ENCODE measurements around the gene MAP3K4. TPM values are rescaled to one million over a fixed set of nuclear protein-coding genes. Genes with fewer than 3 reads are reported as not detected.

Gene MAP3K4
- polyA plus RNA-seq, 4 donors = 12.4 to 29.5 (median 18.2) TPM

DNA sequence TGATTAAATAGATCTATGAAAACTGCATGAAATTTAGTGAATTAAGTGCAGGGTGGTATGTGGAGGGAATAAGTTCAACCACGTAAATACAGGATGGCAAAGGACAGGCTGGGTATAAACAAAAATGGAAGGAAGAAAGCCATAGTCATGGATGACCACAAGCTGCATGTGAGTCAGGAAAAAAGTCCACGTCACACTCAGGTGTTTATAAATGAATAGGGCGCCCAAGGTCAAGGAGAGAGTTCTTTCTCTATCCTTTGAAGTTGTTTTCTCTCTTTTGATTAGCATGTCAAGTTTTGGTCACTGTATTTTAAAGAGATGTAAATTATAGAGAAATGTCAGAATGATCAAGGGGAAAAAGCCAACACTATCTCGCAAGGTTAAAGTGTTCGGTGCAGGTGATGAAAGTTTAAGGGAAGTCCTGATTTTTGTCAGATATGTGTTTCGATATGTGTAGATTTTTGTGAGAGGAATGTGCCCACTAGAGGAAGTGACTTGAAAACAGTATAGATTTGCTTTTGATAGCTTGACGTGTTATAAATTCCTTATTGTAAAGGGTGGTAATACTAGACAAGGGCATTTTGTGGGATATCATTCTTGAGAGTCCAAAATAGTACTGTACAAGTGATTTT lies 58.7 kb downstream of the MAP3K4 start:
- Histone ChIP-seq H3K27me3 (ENCODE audit: control insufficient read depth in 3 of 3, insufficient read depth in 3 of 3, low read length in 3 of 3) (no peaks in the 10 kb centered on the region), H3K27ac (ENCODE audit: low read depth in 1 of 3, low read length in 2 of 3) (no peak overlapping the region), H3K9me3 (ENCODE audit: control insufficient read depth in 2 of 2, insufficient read depth in 1 of 2, low read depth in 1 of 2, low read length in 1 of 2) (no peaks in the 10 kb centered on the region), H3K4me1 (ENCODE audit: control insufficient read depth in 3 of 3, insufficient read depth in 2 of 3, low read depth in 1 of 3, low read length in 2 of 3) (no peaks in the 10 kb centered on the region), H3K4me3 (ENCODE audit: low read depth in 1 of 3, low read length in 3 of 3) (no peak overlapping the region), H3K36me3 (ENCODE audit: control insufficient read depth in 3 of 3, insufficient read depth in 2 of 3, low read depth in 1 of 3, low read length in 3 of 3) (peaks cover 0 to 8% (median 1%) of the 10 kb centered on the region in 3 donors)
- DNase-seq = no peak
- FAIRE-seq = no peak
- WGBS, 3 donors = 88% methylated on average over 7 of the region's 7 CpGs

DNA sequence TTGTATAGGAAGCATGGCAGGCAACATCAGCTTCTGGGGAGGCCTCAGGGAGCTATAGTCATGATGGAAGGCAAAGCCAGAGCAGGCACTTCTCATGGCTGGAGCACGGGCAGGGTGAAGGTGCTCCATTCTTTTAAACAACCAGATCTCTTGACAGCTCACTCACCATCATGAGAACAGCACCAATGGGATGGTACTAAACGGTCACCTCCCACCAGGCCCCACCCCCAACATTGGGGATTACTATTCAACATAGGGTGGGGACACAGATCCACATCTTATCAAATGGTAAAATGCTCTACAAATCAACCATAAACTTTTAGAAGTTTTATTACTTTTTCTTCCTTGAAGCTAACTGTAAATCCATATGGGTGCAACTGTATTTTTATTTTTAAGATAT lies 61.5 kb downstream of the MAP3K4 start:
- Histone ChIP-seq H3K27me3 (ENCODE audit: control insufficient read depth in 3 of 3, insufficient read depth in 3 of 3, low read length in 3 of 3) (no peaks in the 10 kb centered on the region), H3K4me1 (ENCODE audit: control insufficient read depth in 3 of 3, insufficient read depth in 2 of 3, low read depth in 1 of 3, low read length in 2 of 3) (no peaks in the 10 kb centered on the region), H3K4me3 (ENCODE audit: low read depth in 1 of 3, low read length in 3 of 3) (no peak overlapping the region), H3K9me3 (ENCODE audit: control insufficient read depth in 2 of 2, insufficient read depth in 1 of 2, low read depth in 1 of 2, low read length in 1 of 2) (no peaks in the 10 kb centered on the region), H3K36me3 (ENCODE audit: control insufficient read depth in 3 of 3, insufficient read depth in 2 of 3, low read depth in 1 of 3, low read length in 3 of 3) (peaks cover 0 to 8% (median 1%) of the 10 kb centered on the region in 3 donors), H3K27ac (ENCODE audit: low read depth in 1 of 3, low read length in 2 of 3) (no peak overlapping the region)
- DNase-seq (no peak), FAIRE-seq (no peak)
- WGBS, 3 donors = 86 to 100% (median 93%) methylated on average over 2 of the region's 2 CpGs

DNA sequence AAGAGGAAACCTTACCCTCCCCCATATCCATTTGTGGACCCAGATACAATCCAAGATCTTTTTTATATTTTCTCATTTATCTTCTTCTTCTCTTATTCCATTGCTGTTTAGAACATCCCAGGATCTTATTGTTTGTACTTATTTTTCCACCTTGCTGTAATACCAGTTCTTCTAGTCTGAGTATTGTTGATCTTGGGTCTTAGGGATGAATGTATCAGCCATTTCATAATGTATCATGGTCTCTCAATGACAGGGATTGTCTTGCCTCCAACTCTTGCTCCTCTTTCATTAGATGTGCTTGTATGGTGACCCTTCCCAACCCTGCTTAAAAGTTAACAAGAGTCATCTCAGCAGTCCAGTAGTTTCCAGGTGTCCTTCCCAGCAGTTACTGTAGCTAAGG lies 63.3 kb downstream of the MAP3K4 start:
- Histone ChIP-seq H3K36me3 (ENCODE audit: control insufficient read depth in 3 of 3, insufficient read depth in 2 of 3, low read depth in 1 of 3, low read length in 3 of 3) (peaks cover 0 to 7% (median 1%) of the 10 kb centered on the region in 3 donors), H3K4me1 (ENCODE audit: control insufficient read depth in 3 of 3, insufficient read depth in 2 of 3, low read depth in 1 of 3, low read length in 2 of 3) (no peaks in the 10 kb centered on the region), H3K9me3 (ENCODE audit: control insufficient read depth in 2 of 2, insufficient read depth in 1 of 2, low read depth in 1 of 2, low read length in 1 of 2) (no peaks in the 10 kb centered on the region), H3K27ac (ENCODE audit: low read depth in 1 of 3, low read length in 2 of 3) (no peak overlapping the region), H3K4me3 (ENCODE audit: low read depth in 1 of 3, low read length in 3 of 3) (no peak overlapping the region), H3K27me3 (ENCODE audit: control insufficient read depth in 3 of 3, insufficient read depth in 3 of 3, low read length in 3 of 3) (no peaks in the 10 kb centered on the region)
- DNase-seq (no peak), FAIRE-seq (no peak)

DNA sequence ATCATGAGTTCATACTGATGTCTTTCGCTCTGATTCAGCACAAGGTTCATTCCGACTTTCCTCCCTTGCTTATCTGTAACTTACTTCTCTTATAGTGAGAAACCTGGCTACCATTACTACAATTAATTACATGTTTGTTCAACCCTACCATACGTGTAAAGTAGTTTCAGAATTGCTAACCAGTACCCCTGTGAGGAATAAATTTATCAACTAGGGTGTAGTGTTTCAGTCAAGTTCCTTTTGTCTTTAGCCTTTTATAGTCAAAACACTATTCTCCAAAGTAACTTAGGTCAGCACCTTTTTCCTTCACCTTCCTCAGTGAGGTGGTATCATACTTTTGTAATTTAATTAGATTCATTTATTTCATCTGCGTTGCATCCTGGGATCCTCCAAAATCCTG lies 64.9 kb downstream of the MAP3K4 start:
- H3K27me3 ChIP-seq (ENCODE audit: control insufficient read depth in 3 of 3, insufficient read depth in 3 of 3, low read length in 3 of 3) = no peaks in the 10 kb centered on the region
- DNase-seq (no peak), FAIRE-seq (no peak)
- peaks cover 0 to 10% (median 0%) of the 10 kb centered on the region in 3 donors for H3K36me3 ChIP-seq (ENCODE audit: control insufficient read depth in 3 of 3, insufficient read depth in 2 of 3, low read depth in 1 of 3, low read length in 3 of 3)
- no peak overlapping the region for H3K4me3 ChIP-seq (ENCODE audit: low read depth in 1 of 3, low read length in 3 of 3)
- no peaks in the 10 kb centered on the region for H3K4me1 ChIP-seq (ENCODE audit: control insufficient read depth in 3 of 3, insufficient read depth in 2 of 3, low read depth in 1 of 3, low read length in 2 of 3)
- no peak overlapping the region for H3K27ac ChIP-seq (ENCODE audit: low read depth in 1 of 3, low read length in 2 of 3)
- H3K9me3 ChIP-seq (ENCODE audit: control insufficient read depth in 2 of 2, insufficient read depth in 1 of 2, low read depth in 1 of 2, low read length in 1 of 2) = no peaks in the 10 kb centered on the region
- 86 to 87% (median 86%) methylated on average over 4 of the region's 4 CpGs for WGBS, 3 donors

DNA sequence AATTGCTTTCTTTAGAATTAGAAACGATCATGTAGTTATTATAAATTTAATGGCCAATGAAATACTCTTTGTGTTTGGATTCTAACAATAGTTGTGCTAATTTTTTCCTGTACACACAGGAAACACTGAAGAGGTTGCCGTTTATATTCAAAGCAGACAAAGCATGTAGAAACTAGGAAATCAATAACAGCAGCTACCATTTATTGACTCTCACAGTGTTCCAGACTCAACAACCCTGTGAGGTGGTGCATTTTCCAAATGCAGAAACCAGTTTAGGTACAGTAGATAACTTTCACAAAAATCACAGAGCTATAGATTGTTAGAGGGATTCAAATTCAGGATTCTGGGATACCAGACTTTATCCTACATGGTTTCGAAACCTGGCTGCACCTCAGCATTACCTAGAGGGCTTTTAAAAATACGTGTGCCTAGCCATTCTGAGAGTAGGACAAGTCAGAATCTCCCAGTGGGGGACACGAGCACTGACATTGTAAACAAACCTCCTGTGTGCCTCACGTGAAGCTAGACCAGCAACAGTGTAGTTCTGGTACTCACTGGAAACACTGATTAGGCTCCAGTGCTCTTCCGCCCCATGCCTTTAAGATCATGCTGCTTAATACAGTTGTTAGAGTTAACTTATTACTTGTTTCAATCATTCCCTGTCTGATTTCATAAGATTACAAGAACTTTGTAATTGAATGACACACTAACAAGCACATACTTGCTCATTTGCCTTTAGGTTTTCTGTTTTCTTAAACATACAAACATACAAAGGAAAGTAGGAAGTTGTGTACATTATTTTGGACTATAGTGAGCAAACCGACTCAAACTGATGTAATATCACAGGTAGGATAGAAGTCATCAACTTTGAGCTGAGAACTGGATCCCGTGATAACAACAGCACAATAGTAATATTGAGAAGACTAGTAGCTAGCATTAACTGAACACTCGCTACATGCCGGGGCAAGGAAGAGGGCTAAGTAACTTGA lies 65.8 kb downstream of the MAP3K4 start:
- Histone ChIP-seq H3K27me3 (ENCODE audit: control insufficient read depth in 3 of 3, insufficient read depth in 3 of 3, low read length in 3 of 3) (no peaks in the 10 kb centered on the region), H3K36me3 (ENCODE audit: control insufficient read depth in 3 of 3, insufficient read depth in 2 of 3, low read depth in 1 of 3, low read length in 3 of 3) (peaks cover 0 to 10% (median 0%) of the 10 kb centered on the region in 3 donors), H3K9me3 (ENCODE audit: control insufficient read depth in 2 of 2, insufficient read depth in 1 of 2, low read depth in 1 of 2, low read length in 1 of 2) (no peaks in the 10 kb centered on the region), H3K4me1 (ENCODE audit: control insufficient read depth in 3 of 3, insufficient read depth in 2 of 3, low read depth in 1 of 3, low read length in 2 of 3) (no peaks in the 10 kb centered on the region), H3K4me3 (ENCODE audit: low read depth in 1 of 3, low read length in 3 of 3) (no peak overlapping the region), H3K27ac (ENCODE audit: low read depth in 1 of 3, low read length in 2 of 3) (no peak overlapping the region)
- FAIRE-seq = no peak
- WGBS, 3 donors = 77 to 84% (median 80%) methylated on average over 11 of the region's 11 CpGs
- no peak for DNase-seq

DNA sequence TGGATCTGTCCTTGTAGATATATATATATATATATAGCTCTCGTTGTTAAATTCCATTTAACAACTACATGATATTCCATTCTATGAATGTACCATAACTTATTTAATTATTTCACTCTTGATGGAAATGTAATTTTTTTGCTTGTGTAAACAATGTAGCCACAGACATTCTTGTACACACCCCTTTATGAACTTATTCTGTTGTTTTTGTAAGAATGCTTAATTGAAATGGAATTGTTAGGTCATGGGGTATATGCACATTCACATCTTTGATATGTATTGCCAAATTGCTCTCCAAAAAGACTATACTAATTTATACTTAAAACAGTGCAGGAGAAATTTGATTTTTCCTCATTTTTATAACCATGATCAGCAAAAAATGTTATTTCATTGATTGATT lies 67.2 kb downstream of the MAP3K4 start:
- DNase-seq (no peak), FAIRE-seq (no peak)
- no peaks in the 10 kb centered on the region for H3K27me3 ChIP-seq (ENCODE audit: control insufficient read depth in 3 of 3, insufficient read depth in 3 of 3, low read length in 3 of 3)
- H3K27ac ChIP-seq (ENCODE audit: low read depth in 1 of 3, low read length in 2 of 3) = no peak overlapping the region
- no peak overlapping the region for H3K4me3 ChIP-seq (ENCODE audit: low read depth in 1 of 3, low read length in 3 of 3)
- WGBS, 3 donors = 88 to 98% (median 94%) methylated on average over 1 of the region's 1 CpG
- H3K4me1 ChIP-seq (ENCODE audit: control insufficient read depth in 3 of 3, insufficient read depth in 2 of 3, low read depth in 1 of 3, low read length in 2 of 3) = no peaks in the 10 kb centered on the region
- peaks cover 0 to 7% (median 0%) of the 10 kb centered on the region in 3 donors for H3K36me3 ChIP-seq (ENCODE audit: control insufficient read depth in 3 of 3, insufficient read depth in 2 of 3, low read depth in 1 of 3, low read length in 3 of 3)
- no peaks in the 10 kb centered on the region for H3K9me3 ChIP-seq (ENCODE audit: control insufficient read depth in 2 of 2, insufficient read depth in 1 of 2, low read depth in 1 of 2, low read length in 1 of 2)

DNA sequence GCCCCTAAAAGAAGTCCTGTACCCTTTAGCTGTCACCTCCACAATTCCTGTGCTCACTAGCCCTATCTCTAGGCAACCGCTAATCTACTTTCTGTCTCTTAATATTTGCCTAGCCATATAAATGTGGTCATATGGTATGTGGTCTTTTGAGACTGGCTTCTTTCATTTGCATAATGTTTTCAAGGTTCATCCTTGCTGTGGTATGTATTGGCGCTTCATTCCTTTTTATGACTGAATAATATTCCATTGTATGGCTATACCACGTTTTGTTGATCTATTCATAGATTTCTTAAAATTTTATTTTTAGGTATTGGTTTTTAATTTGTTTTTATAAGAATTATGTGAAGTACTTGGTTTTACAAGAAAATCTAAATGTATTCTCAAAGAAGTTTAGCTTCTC lies 70.0 kb downstream of the MAP3K4 start:
- Histone ChIP-seq H3K27me3 (ENCODE audit: control insufficient read depth in 3 of 3, insufficient read depth in 3 of 3, low read length in 3 of 3) (no peaks in the 10 kb centered on the region), H3K4me1 (ENCODE audit: control insufficient read depth in 3 of 3, insufficient read depth in 2 of 3, low read depth in 1 of 3, low read length in 2 of 3) (no peaks in the 10 kb centered on the region), H3K27ac (ENCODE audit: low read depth in 1 of 3, low read length in 2 of 3) (no peak overlapping the region), H3K36me3 (ENCODE audit: control insufficient read depth in 3 of 3, insufficient read depth in 2 of 3, low read depth in 1 of 3, low read length in 3 of 3) (peaks cover 0 to 11% (median 0%) of the 10 kb centered on the region in 3 donors), H3K9me3 (ENCODE audit: control insufficient read depth in 2 of 2, insufficient read depth in 1 of 2, low read depth in 1 of 2, low read length in 1 of 2) (no peaks in the 10 kb centered on the region), H3K4me3 (ENCODE audit: low read depth in 1 of 3, low read length in 3 of 3) (no peak overlapping the region)
- DNase-seq (no peak), FAIRE-seq (no peak)
- 95 to 98% (median 96%) methylated on average over 3 of the region's 3 CpGs for WGBS, 3 donors

DNA sequence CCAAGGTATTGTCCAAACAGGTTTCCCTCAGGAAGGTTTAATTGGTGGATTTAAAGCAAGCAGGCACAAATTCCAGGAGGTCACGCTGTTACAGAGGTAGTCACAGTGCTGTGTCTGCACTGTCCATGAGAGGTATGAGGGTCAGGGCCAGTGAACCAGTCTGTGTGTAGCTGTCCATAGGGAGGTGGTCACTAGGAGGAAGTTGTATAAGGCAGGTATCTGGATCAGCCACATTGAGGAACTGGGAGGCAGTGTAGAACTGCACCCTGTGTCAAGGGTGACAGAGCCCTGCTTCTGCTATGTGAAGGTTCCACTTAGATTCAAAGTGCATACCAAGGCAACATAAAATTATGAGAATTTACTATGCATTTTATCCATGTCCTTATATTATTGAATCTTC lies 73.3 kb downstream of the MAP3K4 start:
- H3K36me3 ChIP-seq (ENCODE audit: control insufficient read depth in 3 of 3, insufficient read depth in 2 of 3, low read depth in 1 of 3, low read length in 3 of 3) = peaks cover 0 to 14% (median 0%) of the 10 kb centered on the region in 3 donors
- no peaks in the 10 kb centered on the region for H3K4me1 ChIP-seq (ENCODE audit: control insufficient read depth in 3 of 3, insufficient read depth in 2 of 3, low read depth in 1 of 3, low read length in 2 of 3)
- H3K9me3 ChIP-seq (ENCODE audit: control insufficient read depth in 2 of 2, insufficient read depth in 1 of 2, low read depth in 1 of 2, low read length in 1 of 2) = no peaks in the 10 kb centered on the region
- H3K27me3 ChIP-seq (ENCODE audit: control insufficient read depth in 3 of 3, insufficient read depth in 3 of 3, low read length in 3 of 3) = no peaks in the 10 kb centered on the region
- no peak for FAIRE-seq
- H3K4me3 ChIP-seq (ENCODE audit: low read depth in 1 of 3, low read length in 3 of 3) = no peak overlapping the region
- 97 to 100% (median 100%) methylated on average over 1 of the region's 1 CpG for WGBS, 3 donors
- no peak for DNase-seq
- H3K27ac ChIP-seq (ENCODE audit: low read depth in 1 of 3, low read length in 2 of 3) = no peak overlapping the region
